ENCODE results near the gene CP. TPM values are rescaled to one million over a fixed set of nuclear protein-coding genes. Genes with fewer than 3 reads are reported as not detected.

CP gene
- total RNA-seq, 1 experiment from 2014 or later = not detected

DNA sequence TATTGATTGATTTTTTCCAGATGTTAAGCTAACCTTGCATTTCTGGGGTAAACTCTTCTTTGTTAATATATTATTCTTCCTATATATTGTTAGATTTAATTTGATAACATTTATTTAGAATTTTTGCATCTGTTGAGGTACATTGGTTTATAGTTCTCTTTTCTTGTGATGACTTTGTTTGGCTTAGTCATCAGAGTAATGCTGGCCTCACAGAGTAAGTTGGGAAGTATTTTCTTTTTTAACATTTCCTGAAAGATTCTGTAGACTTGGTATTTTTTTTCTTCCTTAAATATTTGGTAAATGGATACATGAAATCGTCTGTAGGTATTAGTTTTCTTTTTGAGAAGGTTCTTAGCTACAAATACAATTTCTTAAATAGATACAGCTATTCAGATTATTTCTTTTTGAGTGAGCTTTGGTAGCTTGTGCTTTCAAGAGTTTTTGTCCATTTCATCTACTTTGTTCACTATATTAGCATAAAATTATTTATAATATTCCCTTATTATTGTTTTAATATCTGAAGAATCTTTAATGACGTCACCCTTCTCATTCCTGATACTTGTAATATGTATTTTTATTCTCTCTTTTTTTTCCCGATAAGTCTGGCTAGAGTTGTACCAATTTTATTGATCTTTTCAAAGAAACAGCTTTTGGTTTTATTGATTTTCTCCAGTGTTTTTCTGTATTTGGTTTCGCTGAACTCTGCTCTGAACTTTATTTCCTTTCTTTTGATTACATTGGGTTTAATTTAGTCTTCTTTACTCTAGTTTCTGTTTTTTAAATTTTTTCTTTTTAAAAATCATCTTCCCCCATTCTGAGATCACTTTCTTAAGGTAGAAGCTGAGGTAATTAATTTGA, 98.7 kb downstream of the CP start:
- DNase-seq (ENCODE audit: low read depth) = no peak

Other genes starting within 250 kb of the CP start
- gene GYG1, start 230.3 kb downstream of the CP start, total RNA-seq (2014; rRNA removed; shearing (Covaris generic)) = 53.1 and 79.4 TPM in 2 replicates
- 62.1 and 62.5 TPM in 2 replicates for gene HLTF, start 135.3 kb downstream of the CP start, total RNA-seq (2014; rRNA removed; shearing (Covaris generic))
- 26.0 and 26.7 TPM in 2 replicates for gene HPS3, start 92.2 kb downstream of the CP start, total RNA-seq (2014; rRNA removed; shearing (Covaris generic))
- 0.03 TPM in 1 of 2 replicates, not detected in the other for gene TM4SF18, start 111.8 kb upstream of the CP start, total RNA-seq (2014; rRNA removed; shearing (Covaris generic))
- gene TM4SF1, start 155.8 kb upstream of the CP start, total RNA-seq (2014; rRNA removed; shearing (Covaris generic)) = 508 and 543 TPM in 2 replicates

All from HT1080 (cell line).